ENCODE results near the gene VWA5B1. TPM values are rescaled to one million over a fixed set of nuclear protein-coding genes. Genes with fewer than 3 reads are reported as not detected.

Gene VWA5B1
- total and polyA plus RNA-seq, 2 of the 8 experiments (the other 6 are each of a cell fraction or from before 2014, with no cell fraction given), result 0.54 to 2.3 TPM

- TF ChIP-seq USF2 (IDR thresholded peaks at IDR 0.05; ENCODE audit: low read length) (no peak), GABPA (IDR thresholded peaks at IDR 0.05; ENCODE audit: borderline replicate concordance, insufficient read depth, low read length) (no peak), POLR2AphosphoS5 (IDR thresholded peaks at IDR 0.05; ENCODE audit: low read depth, low read length) (no peak)
These were observed 11.4 kb downstream of the VWA5B1 start (continued) for GRCh38 chr1:20302108-20302471.

Data from H1 (cell line).